Left lung (tissue), 10 donors: ENCODE results near the gene GPN1. TPM values are rescaled to one million over a fixed set of nuclear protein-coding genes. Genes with fewer than 3 reads are reported as not detected.
"Not testable (repeated sequence)": the region's sequence is repeated elsewhere in the genome, so short reads cannot be mapped to it uniquely, and the experiment has no call there.

ENCODE experiments used
- ATAC-seq: fragments of 200-7000 bp; cut with Tn5 transposase; one replicate; pipeline ENCODE4 v1.9.1; 2020; ENCODE audit warnings: moderate library complexity
- DNase-seq, 4 donors: peaks; one replicate each; pipeline ENCODE4 v3.0.0-alpha.2; 2013 to 2020
- H3K27ac ChIP-seq, 2 donors: fragments of 200-600 bp; sonication (generic) in 1 of 2; one replicate each; pipeline versions ENCODE4 v1.5.0 to v1.8.0; 2020 to 2021
- H3K27me3 ChIP-seq, 2 donors: fragments of 200-600 bp; sonication (generic) in 1 of 2; one replicate each; pipeline versions ENCODE4 v1.5.0 to v1.8.0; 2020 to 2021
- H3K36me3 ChIP-seq, 2 donors: fragments of 200-600 bp; sonication (generic) in 1 of 2; one replicate each; pipeline versions ENCODE4 v1.5.0 to v1.8.0; 2020 to 2021
- H3K4me1 ChIP-seq, 2 donors: fragments of 200-600 bp; one replicate each; pipeline ENCODE4 v1.8.0; 2021
- H3K4me3 ChIP-seq, 2 donors: fragments of 200-600 bp; sonication (generic) in 1 of 2; one replicate each; pipeline versions ENCODE4 v1.5.0 to v1.8.0; 2020 to 2021; ENCODE audit warnings: mild to moderate bottlenecking in 1 of 2
- H3K9me3 ChIP-seq, 2 donors: fragments of 200-600 bp; sonication (generic) in 1 of 2; one replicate each; pipeline versions ENCODE4 v1.5.0 to v1.8.0; 2020 to 2021
- intact Hi-C, 2 donors: fragments of 100-400 bp; cut with DNase I; formaldehyde crosslinking; loops; one replicate each; pipeline versions ENCODE4 v1.11.2 to v1.14.2; 2022
- polyA plus RNA-seq, 6 donors: library from polyadenylated mRNA; unstranded; fragments of 120-200 nt; gene quantifications; one replicate each; pipeline ENCODE4 v1.2.1, GENCODE V29; 2013; ENCODE audit not compliant: insufficient read length in 6 of 6
- total RNA-seq, 2 donors: library from RNA; stranded (reverse); fragmentation: NEBNext Ultra II Directional; extraction: Animal tissue kit (Norgen Biotek cat#: 25700); gene quantifications; one replicate each; pipeline ENCODE4 v1.2.1, GENCODE V29; 2021
- TF ChIP-seq, protein P1 (sequence below), 2 donors: fragments of 200-600 bp; sonication (generic) in 1 of 2; IDR thresholded peaks; one replicate each; pipeline versions ENCODE4 v1.5.0 to v1.8.0; 2021; ENCODE audit warnings: antibody characterized with exemption in 2 of 2
- donor health status: DM: no; HTN: yes; CAD: no.
- donor health status: DM: no; HTN: no; CAD: no.

GPN1 gene
- total and polyA plus RNA-seq, 8 donors: 24.2 to 61.7 (median 53.5) TPM

DNA sequence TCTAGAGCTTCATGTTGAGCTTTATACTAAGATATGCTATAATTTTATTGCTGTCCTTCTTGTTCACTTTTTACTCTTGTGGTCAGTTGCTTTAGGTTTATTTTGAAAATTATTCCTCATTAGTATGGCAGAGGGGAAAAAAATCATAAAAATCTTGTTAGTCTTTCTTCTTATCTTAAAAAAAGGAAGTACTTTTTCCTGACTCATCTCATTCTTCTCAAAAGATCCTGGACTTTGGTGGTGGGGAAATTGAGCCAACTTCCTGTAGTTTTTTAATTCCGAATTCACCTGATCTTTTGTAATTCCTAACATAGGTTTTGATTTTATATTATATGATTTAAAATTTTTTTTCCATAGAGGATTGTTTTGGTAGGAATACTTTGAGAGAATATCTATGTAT, 38.6 kb downstream of the GPN1 start:
- DNase-seq: no peak
- TF ChIP-seq, protein P1, sequence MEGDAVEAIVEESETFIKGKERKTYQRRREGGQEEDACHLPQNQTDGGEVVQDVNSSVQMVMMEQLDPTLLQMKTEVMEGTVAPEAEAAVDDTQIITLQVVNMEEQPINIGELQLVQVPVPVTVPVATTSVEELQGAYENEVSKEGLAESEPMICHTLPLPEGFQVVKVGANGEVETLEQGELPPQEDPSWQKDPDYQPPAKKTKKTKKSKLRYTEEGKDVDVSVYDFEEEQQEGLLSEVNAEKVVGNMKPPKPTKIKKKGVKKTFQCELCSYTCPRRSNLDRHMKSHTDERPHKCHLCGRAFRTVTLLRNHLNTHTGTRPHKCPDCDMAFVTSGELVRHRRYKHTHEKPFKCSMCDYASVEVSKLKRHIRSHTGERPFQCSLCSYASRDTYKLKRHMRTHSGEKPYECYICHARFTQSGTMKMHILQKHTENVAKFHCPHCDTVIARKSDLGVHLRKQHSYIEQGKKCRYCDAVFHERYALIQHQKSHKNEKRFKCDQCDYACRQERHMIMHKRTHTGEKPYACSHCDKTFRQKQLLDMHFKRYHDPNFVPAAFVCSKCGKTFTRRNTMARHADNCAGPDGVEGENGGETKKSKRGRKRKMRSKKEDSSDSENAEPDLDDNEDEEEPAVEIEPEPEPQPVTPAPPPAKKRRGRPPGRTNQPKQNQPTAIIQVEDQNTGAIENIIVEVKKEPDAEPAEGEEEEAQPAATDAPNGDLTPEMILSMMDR (IDR thresholded peaks at IDR 0.05): no peak
- Histone ChIP-seq H3K9me3 (no peaks in the 10 kb centered on the region), H3K27ac (peak overlapping the region in 1 of 2 donors; percentile 76), H3K36me3 (peaks cover 0 to 60% of the 10 kb centered on the region in 2 donors), H3K27me3 (no peaks in the 10 kb centered on the region), H3K4me1 (peaks cover 9 to 44% of the 10 kb centered on the region in 2 donors), H3K4me3 (no peak overlapping the region)
- no peak for ATAC-seq
- intact Hi-C loops: no loop called here

DNA sequence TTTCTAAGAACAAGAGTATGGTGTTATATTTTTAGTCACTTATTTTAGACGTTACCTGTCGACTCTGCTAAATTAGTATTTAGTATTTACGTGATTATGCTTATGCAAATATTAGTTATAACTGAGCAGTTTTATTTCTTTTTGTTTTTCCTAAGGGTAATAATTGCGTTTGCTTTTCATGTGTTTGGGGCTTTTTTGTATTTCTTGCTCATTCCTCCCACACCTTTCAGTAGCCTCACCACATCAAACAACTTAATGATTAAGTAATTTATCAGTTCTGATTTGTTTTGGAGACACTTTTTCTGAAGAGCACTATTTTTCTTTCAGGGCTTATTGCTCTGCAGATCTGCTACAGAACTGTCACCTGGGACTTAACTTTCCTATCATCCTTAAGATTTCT, 42.4 kb downstream of the GPN1 start:
- intact Hi-C loops: no loop called here
- no peak for DNase-seq

DNA sequence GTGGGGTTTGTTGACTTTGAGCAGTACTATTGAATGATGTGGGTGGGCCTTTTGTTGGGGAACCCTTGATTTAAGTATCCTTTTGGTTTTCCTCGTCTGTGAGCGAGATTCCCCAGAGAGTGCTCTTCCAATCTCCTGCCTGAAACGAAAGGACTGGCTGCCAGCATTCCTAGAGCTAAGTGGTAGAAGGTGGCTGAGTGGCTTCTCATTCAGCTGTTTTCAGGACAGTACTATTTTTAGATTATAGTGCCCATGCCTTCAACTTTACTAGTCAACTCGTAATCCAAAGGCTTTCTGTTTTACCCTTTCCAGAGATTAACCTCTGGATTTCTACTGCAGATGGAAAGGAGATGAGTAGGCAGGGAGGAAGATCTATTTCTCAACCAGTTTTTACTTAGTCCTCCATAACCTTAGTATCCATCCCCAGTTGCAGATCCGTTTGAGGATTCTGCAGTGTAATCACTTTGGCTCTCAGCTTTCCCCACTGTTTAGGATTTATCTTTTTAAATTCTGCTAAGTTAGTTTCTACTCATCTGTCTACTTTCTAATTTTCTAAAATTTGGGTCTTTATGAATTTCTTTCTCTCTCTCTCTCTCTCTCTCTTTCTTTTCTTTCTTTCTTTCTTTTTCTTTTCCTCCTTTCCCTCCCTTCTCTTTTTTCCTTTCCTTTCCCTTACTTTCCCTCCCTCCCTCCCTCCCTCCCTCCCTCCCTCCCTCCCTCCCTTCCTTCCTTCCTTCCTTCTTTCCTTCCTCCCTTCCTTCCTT, 44.1 kb downstream of the GPN1 start:
- peaks cover 4 to 95% of the 10 kb centered on the region in 2 donors for H3K36me3 ChIP-seq
- H3K27me3 ChIP-seq: no peaks in the 10 kb centered on the region

More for the DNA sequence above, 42.4 kb downstream of the GPN1 start:
- no peaks in the 10 kb centered on the region for H3K9me3 ChIP-seq
- H3K27ac ChIP-seq: no peak overlapping the region
- no peak for ATAC-seq
- peaks cover 0 to 20% of the 10 kb centered on the region in 2 donors for H3K4me1 ChIP-seq
- H3K36me3 ChIP-seq: peaks cover 0 to 93% of the 10 kb centered on the region in 2 donors
- no peaks in the 10 kb centered on the region for H3K27me3 ChIP-seq
- no peak overlapping the region for H3K4me3 ChIP-seq
- TF ChIP-seq, protein P1 (IDR thresholded peaks at IDR 0.05): no peak

DNA sequence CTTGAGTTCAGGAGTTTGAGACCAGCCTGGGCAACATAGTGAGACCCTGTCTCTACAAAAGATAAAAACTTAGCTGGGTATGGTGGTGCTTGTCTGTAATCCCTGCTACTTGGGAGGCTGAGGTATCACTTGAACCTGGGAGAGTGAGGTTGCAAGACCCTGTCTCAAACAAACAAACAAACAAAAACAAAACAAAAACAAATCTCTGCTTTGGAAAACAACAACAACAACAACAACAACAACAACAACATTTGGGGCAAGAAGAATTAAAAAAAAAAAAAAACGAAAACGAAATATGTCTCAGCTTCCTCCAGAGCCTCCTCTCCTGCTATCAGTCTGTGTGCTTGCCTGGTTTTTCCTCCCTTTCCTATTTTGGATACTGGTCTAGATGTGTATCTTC, 51.7 kb downstream of the GPN1 start:
- TF ChIP-seq, protein P1 (IDR thresholded peaks at IDR 0.05): no peak
- peaks cover 0 to 29% of the 10 kb centered on the region in 2 donors for H3K4me1 ChIP-seq
- H3K4me3 ChIP-seq: no peak overlapping the region
- DNase-seq: no peak
- intact Hi-C loops: no loop called here
- H3K27me3 ChIP-seq: no peaks in the 10 kb centered on the region
- no peaks in the 10 kb centered on the region for H3K9me3 ChIP-seq
- H3K36me3 ChIP-seq: peaks cover 4 to 76% of the 10 kb centered on the region in 2 donors
- ATAC-seq: no peak
- H3K27ac ChIP-seq: no peak overlapping the region

More for the DNA sequence above, 44.1 kb downstream of the GPN1 start:
- Histone ChIP-seq H3K4me1 (peaks cover 0 to 3% of the 10 kb centered on the region in 2 donors), H3K27ac (no peak overlapping the region), H3K4me3 (no peak overlapping the region), H3K9me3 (no peaks in the 10 kb centered on the region)
- peak; percentile 67 for ATAC-seq
- DNase-seq: no peak
- TF ChIP-seq, protein P1 (IDR thresholded peaks at IDR 0.05): no peak
- intact Hi-C loops: no loop called here

DNA sequence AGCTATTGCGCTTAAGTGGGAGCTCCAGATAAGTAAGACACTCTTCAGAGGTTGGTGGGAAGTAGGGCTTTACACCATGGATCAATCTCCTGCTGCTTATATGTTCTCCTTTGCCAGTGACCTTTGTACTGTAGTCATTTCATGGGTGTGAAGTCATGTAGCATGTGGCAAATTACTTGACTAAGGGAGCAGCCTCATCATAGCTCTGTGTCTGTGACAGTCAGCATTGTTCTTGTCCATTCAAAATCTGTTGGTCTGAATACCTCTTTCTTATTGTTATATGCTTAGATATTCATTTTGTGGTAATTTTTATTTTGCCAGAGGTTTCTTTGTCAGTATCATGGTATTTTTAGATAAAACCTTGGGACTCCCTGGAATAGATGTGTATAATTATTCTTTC, 53.0 kb downstream of the GPN1 start:
- no peak for DNase-seq
- peak overlapping the region; percentile 57 to 74 for H3K27ac ChIP-seq
- intact Hi-C loops: no loop called here
- no peak overlapping the region for H3K4me3 ChIP-seq
- peak; percentile 26 for ATAC-seq
- H3K4me1 ChIP-seq: peaks cover 0 to 29% of the 10 kb centered on the region in 2 donors
- peaks cover 4 to 76% of the 10 kb centered on the region in 2 donors for H3K36me3 ChIP-seq
- no peaks in the 10 kb centered on the region for H3K9me3 ChIP-seq
- no peaks in the 10 kb centered on the region for H3K27me3 ChIP-seq
- TF ChIP-seq, protein P1 (IDR thresholded peaks at IDR 0.05): no peak

DNA sequence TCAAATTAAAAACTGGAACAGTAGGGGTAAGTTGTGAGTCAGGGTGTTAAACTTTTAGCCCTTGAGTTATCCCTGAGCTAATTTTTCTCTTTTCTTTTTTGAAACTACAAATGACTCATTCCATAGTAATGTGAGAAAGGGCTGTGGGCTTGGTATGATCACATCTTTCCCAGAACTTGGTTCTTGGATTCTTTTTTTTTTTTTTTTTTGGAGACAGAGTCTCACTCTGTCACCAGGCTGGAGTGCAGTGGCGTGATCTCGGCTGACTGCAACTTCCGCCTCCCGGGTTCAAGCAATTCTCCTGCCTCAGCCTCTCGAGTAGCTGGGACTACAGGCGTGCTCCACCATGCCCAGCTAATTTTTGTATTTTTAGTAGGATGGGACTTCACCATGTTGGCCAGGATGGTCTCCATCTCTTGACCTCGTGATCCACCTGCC, 53.5 kb downstream of the GPN1 start:
- ATAC-seq: peak; percentile 68

More for the DNA sequence above, 53.5 kb downstream of the GPN1 start:
- peaks cover 0 to 75% of the 10 kb centered on the region in 2 donors for H3K36me3 ChIP-seq
- peak overlapping the region; percentile 57 to 74 for H3K27ac ChIP-seq
- peaks cover 0 to 29% of the 10 kb centered on the region in 2 donors for H3K4me1 ChIP-seq
- H3K9me3 ChIP-seq, intact Hi-C loops, H3K27me3 ChIP-seq, DNase-seq, H3K4me3 ChIP-seq: not testable (repeated sequence)
